ENCODE results near the gene ATXN7L2. TPM values are rescaled to one million over a fixed set of nuclear protein-coding genes. Genes with fewer than 3 reads are reported as not detected.

ATXN7L2 gene
- total RNA-seq, 2 donors from 2014 or later, result 5.1 to 6.1 TPM

DNA sequence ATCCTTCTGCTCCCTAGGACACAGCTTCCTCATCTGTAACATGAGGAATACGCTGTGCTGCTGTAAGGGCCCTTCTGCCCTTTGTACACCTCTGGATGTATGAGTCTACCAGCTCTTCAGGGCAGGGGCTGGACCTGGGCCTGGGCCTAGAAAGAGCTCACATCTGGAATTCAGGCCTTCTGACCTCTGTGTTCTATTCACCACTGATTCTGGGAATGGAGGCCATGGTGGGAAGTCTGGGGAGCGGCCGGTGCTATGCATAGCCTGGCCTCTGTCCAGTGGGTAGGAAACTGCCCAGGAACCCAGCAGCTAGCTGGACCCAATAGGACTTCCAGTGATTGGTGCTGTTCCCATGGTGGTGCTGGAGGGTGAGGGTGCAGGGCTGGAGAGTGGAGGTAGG is 45.0 kb downstream of the ATXN7L2 start:
- no peak overlapping the region for H3K27ac Mint-ChIP-seq
- peaks cover 3% of the 10 kb centered on the region for H3K27me3 Mint-ChIP-seq (ENCODE audit: insufficient read depth)
- WGBS, 2 experiments (ENCODE audit: insufficient coverage in 1 of 2, insufficient read length in 1 of 2), result 83 to 92% methylated on average over 1 to 3 of the region's 3 CpGs

DNA sequence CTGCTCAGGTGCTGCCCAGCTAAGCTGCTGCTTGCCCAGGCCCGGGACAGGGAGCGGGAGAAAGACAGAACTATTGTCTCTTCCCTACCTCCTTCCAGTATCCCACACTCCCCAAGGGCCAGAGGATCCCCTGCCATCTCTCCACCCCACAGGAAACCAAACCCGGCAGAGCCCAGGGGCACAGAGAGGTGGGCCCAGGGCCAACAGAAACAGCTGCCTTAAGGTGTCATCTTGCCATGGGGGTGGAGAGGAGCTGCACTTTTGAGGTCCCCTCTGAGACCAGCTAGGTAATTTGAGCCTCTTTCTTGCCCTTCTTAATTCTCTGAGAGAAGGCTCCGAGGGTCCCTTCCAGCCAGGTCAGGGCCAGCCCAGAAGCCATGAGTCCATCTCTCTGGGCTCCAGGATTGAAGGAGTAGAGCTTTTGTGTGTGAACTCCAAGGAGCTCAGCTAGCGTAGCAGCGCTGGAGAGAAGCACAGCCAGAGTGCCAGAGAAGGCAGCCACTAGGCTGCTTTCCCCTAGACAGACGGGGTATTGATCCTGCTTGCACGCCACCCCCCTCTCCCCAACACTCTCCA is 46.3 kb downstream of the ATXN7L2 start:
- Mint-ChIP-seq H3K4me1 (peaks cover 2% of the 10 kb centered on the region), H3K36me3 (ENCODE audit: low read depth) (no peaks in the 10 kb centered on the region), H3K9me3 (no peaks in the 10 kb centered on the region), H3K4me3 (no peak overlapping the region), H3K27me3 (ENCODE audit: insufficient read depth) (peaks cover 3% of the 10 kb centered on the region), H3K27ac (no peak overlapping the region)
- Histone ChIP-seq H3K4me1 (ENCODE audit: control insufficient read depth, insufficient read depth, low read length) (peaks cover 3% of the 10 kb centered on the region), H3K27me3 (ENCODE audit: control insufficient read depth, insufficient read depth, low read length, poor library complexity, severe bottlenecking) (peaks cover 4% of the 10 kb centered on the region), H3K27ac (ENCODE audit: low read depth, low read length) (peak overlapping the region; percentile 61), H3K9me3 (ENCODE audit: control insufficient read depth, low read length) (no peaks in the 10 kb centered on the region), H3K36me3 (ENCODE audit: control insufficient read depth, insufficient read depth, low read length) (no peaks in the 10 kb centered on the region), H3K9ac (ENCODE audit: extremely low read depth, low read length, poor library complexity, severe bottlenecking) (no peak overlapping the region), H3K4me3 (ENCODE audit: low read length) (no peak overlapping the region)
- TF ChIP-seq, protein P1, sequence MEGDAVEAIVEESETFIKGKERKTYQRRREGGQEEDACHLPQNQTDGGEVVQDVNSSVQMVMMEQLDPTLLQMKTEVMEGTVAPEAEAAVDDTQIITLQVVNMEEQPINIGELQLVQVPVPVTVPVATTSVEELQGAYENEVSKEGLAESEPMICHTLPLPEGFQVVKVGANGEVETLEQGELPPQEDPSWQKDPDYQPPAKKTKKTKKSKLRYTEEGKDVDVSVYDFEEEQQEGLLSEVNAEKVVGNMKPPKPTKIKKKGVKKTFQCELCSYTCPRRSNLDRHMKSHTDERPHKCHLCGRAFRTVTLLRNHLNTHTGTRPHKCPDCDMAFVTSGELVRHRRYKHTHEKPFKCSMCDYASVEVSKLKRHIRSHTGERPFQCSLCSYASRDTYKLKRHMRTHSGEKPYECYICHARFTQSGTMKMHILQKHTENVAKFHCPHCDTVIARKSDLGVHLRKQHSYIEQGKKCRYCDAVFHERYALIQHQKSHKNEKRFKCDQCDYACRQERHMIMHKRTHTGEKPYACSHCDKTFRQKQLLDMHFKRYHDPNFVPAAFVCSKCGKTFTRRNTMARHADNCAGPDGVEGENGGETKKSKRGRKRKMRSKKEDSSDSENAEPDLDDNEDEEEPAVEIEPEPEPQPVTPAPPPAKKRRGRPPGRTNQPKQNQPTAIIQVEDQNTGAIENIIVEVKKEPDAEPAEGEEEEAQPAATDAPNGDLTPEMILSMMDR (conservative IDR thresholded peaks at IDR 0.05), result no peak
- no peak for DNase-seq
- 79 to 86% methylated on average over 4 to 8 of the region's 8 CpGs for WGBS, 2 experiments (ENCODE audit: insufficient coverage in 1 of 2, insufficient read length in 1 of 2)

More for the DNA sequence above, 45.0 kb downstream of the ATXN7L2 start:
- Mint-ChIP-seq H3K4me1 (peaks cover 2% of the 10 kb centered on the region), H3K36me3 (ENCODE audit: low read depth) (no peaks in the 10 kb centered on the region), H3K4me3 (no peak overlapping the region), H3K9me3 (peaks cover 4% of the 10 kb centered on the region)
- TF ChIP-seq, protein P1 (conservative IDR thresholded peaks at IDR 0.05), result no peak
- no peak overlapping the region for H3K9ac ChIP-seq (ENCODE audit: extremely low read depth, low read length, poor library complexity, severe bottlenecking)
- no peak overlapping the region for H3K27ac ChIP-seq (ENCODE audit: low read depth, low read length)
- no peaks in the 10 kb centered on the region for H3K9me3 ChIP-seq (ENCODE audit: control insufficient read depth, low read length)
- peaks cover 4% of the 10 kb centered on the region for H3K27me3 ChIP-seq (ENCODE audit: control insufficient read depth, insufficient read depth, low read length, poor library complexity, severe bottlenecking)
- H3K36me3 ChIP-seq (ENCODE audit: control insufficient read depth, insufficient read depth, low read length), result no peaks in the 10 kb centered on the region
- peaks cover 3% of the 10 kb centered on the region for H3K4me1 ChIP-seq (ENCODE audit: control insufficient read depth, insufficient read depth, low read length)
- no peak overlapping the region for H3K4me3 ChIP-seq (ENCODE audit: low read length)
- no peak for DNase-seq

DNA sequence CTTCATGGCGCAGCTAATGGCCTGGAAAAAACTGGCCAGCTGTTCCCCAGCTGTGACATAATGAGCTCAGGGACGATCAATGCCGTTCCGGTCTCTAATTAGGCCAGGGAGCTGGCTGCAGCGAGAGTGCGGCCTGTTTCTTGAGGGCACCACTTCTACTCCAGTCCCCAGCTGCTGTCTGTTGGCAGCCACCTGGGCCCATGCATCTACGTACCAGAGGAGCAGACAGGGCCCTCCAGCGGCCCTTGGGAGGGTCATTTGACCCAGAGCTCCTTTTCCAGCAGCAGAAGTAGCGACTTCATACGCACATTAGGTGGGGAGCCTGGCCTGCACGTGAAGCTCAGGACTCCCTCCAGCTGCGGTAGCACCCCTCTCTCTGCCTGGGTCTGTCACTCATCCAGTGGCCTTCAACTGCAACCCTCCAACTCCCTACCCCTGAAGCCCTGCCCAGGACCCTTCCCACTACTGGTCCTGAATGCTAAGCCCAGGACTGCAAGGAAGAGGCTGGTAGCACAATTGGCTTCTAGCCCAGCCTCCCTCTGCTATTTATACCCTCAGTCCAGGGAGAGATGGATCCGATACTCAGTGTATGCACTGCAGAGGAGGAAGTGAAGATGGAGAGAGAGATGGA is 46.9 kb downstream of the ATXN7L2 start:
- H3K9me3 ChIP-seq (ENCODE audit: control insufficient read depth, low read length), result no peaks in the 10 kb centered on the region
- H3K9ac ChIP-seq (ENCODE audit: extremely low read depth, low read length, poor library complexity, severe bottlenecking), result no peak overlapping the region
- H3K9me3 Mint-ChIP-seq, result no peaks in the 10 kb centered on the region
- no peak overlapping the region for H3K27ac Mint-ChIP-seq
- H3K4me1 Mint-ChIP-seq, result peaks cover 2% of the 10 kb centered on the region
- no peaks in the 10 kb centered on the region for H3K36me3 Mint-ChIP-seq (ENCODE audit: low read depth)
- peaks cover 3% of the 10 kb centered on the region for H3K4me1 ChIP-seq (ENCODE audit: control insufficient read depth, insufficient read depth, low read length)
- H3K27me3 Mint-ChIP-seq (ENCODE audit: insufficient read depth), result peaks cover 3% of the 10 kb centered on the region
- TF ChIP-seq, protein P1 (conservative IDR thresholded peaks at IDR 0.05), result no peak
- DNase-seq, result no peak
- H3K27ac ChIP-seq (ENCODE audit: low read depth, low read length), result peak overlapping the region; percentile 1
- H3K27me3 ChIP-seq (ENCODE audit: control insufficient read depth, insufficient read depth, low read length, poor library complexity, severe bottlenecking), result peaks cover 4% of the 10 kb centered on the region
- WGBS, 2 experiments (ENCODE audit: insufficient coverage in 1 of 2, insufficient read length in 1 of 2), result 86 to 87% methylated on average over 10 to 13 of the region's 13 CpGs
- H3K4me3 Mint-ChIP-seq, result no peak overlapping the region
- no peak overlapping the region for H3K4me3 ChIP-seq (ENCODE audit: low read length)
- no peaks in the 10 kb centered on the region for H3K36me3 ChIP-seq (ENCODE audit: control insufficient read depth, insufficient read depth, low read length)

Data from endodermal cell (in vitro differentiated cells).